Measurements from ENCODE around the gene ELL. TPM values are rescaled to one million over a fixed set of nuclear protein-coding genes. Genes with fewer than 3 reads are reported as not detected.

ELL gene
- polyA plus RNA-seq, 1 donor from 2014 or later: 7.2 TPM

- Histone ChIP-seq H3K9ac (ENCODE audit: low read length) (peak within 1 kb of the TSS; percentile 79), H3K79me2 (replicated peaks; ENCODE audit: insufficient read depth, low read length) (no peaks in the 10 kb centered on the region), H4K20me1 (ENCODE audit: insufficient read depth) (no peaks in the 10 kb centered on the region), H3K4me2 (ENCODE audit: low read length) (peak within 1 kb of the TSS; percentile 84), H3K27me3 (ENCODE audit: insufficient read depth, low read depth, low read length) (no peaks in the 10 kb centered on the region), H3K27ac (ENCODE audit: low read length) (peak within 1 kb of the TSS; percentile 55), H3K4me3 (ENCODE audit: low read length) (peak within 1 kb of the TSS; percentile 72), H2AFZ (ENCODE audit: low read depth, low read length) (no peak within 1 kb of the TSS), H3F3A (ENCODE audit: insufficient read depth, low read length, poor library complexity, severe bottlenecking) (no peaks in the 10 kb centered on the region), H3K9me3 (ENCODE audit: low read length) (no peaks in the 10 kb centered on the region), H3K9me2 (ENCODE audit: insufficient read depth, low read length) (no peaks in the 10 kb centered on the region), H3K36me3 (ENCODE audit: insufficient read depth, low read length) (no peaks in the 10 kb centered on the region)
- TF ChIP-seq EZH2 (IDR thresholded peaks at IDR 0.05; ENCODE audit: borderline replicate concordance, insufficient read depth, low read length, poor library complexity, severe bottlenecking) (no peak), POLR2AphosphoS5 (IDR thresholded peaks at IDR 0.05) (peak; percentile 53), EP300 (conservative IDR thresholded peaks at IDR 0.05; ENCODE audit: poor library complexity, severe bottlenecking) (no peak), RAD21 (conservative IDR thresholded peaks at IDR 0.05) (no peak)
Observed at GRCh38 chr19:18542941-18543813, 21.3 kb upstream of the ELL start, which contains the start of gene FKBP8. Gene FKBP8 (minus strand): TSS chr19:18543573. CDS start chr19:18541970, 1,603 bp downstream.

GRCh38 chr19:18541992-18542940 is 20.4 kb upstream of the ELL start:
- no peaks in the 10 kb centered on the region for H3K27me3 ChIP-seq (ENCODE audit: insufficient read depth, low read depth, low read length)
- H3K9me3 ChIP-seq (ENCODE audit: low read length): no peaks in the 10 kb centered on the region
- no peaks in the 10 kb centered on the region for H3F3A ChIP-seq (ENCODE audit: insufficient read depth, low read length, poor library complexity, severe bottlenecking)
- H3K79me2 ChIP-seq (replicated peaks; ENCODE audit: insufficient read depth, low read length): no peaks in the 10 kb centered on the region
- peak overlapping the region; percentile 79 for H3K9ac ChIP-seq (ENCODE audit: low read length)
- peak overlapping the region; percentile 55 for H3K27ac ChIP-seq (ENCODE audit: low read length)
- peak overlapping the region; percentile 84 for H3K4me2 ChIP-seq (ENCODE audit: low read length)
- peak overlapping the region; percentile 72 for H3K4me3 ChIP-seq (ENCODE audit: low read length)
- no peak overlapping the region for H2AFZ ChIP-seq (ENCODE audit: low read depth, low read length)
- TF ChIP-seq CTCF (IDR thresholded peaks at IDR 0.05; ENCODE audit: poor library complexity, severe bottlenecking) (no peak), EZH2 (IDR thresholded peaks at IDR 0.05; ENCODE audit: borderline replicate concordance, insufficient read depth, low read length, poor library complexity, severe bottlenecking) (no peak), MXI1 (conservative IDR thresholded peaks at IDR 0.05; ENCODE audit: poor library complexity, severe bottlenecking) (no peak), RAD21 (conservative IDR thresholded peaks at IDR 0.05) (no peak), POLR2AphosphoS5 (IDR thresholded peaks at IDR 0.05) (no peak), REST (IDR thresholded peaks at IDR 0.05; ENCODE audit: borderline replicate concordance) (no peak), EP300 (conservative IDR thresholded peaks at IDR 0.05; ENCODE audit: poor library complexity, severe bottlenecking) (no peak), TAF1 (IDR thresholded peaks at IDR 0.05; ENCODE audit: low read depth) (no peak), SMC3 (conservative IDR thresholded peaks at IDR 0.05; ENCODE audit: poor library complexity) (no peak)
- H4K20me1 ChIP-seq (ENCODE audit: insufficient read depth): no peaks in the 10 kb centered on the region
- no peaks in the 10 kb centered on the region for H3K9me2 ChIP-seq (ENCODE audit: insufficient read depth, low read length)
- no peaks in the 10 kb centered on the region for H3K36me3 ChIP-seq (ENCODE audit: insufficient read depth, low read length)
